Right lobe of liver (tissue), 6 donors: ENCODE results near the gene POT1. TPM values are rescaled to one million over a fixed set of nuclear protein-coding genes. Genes with fewer than 3 reads are reported as not detected.

Experiments used
- ATAC-seq, 4 donors: fragments of 200-7000 bp; cut with Tn5 transposase; one replicate each; pipeline ENCODE4 v1.9.1; 2020; ENCODE audit warnings: mild to moderate bottlenecking in 4 of 4, moderate library complexity in 4 of 4
- DNase-seq, 3 donors: peaks; one replicate each; pipeline ENCODE4 v3.0.0-alpha.2; 2020
- H3K27ac ChIP-seq, 3 donors: fragments of 200-600 bp; one replicate each; pipeline ENCODE4 v1.8.0; 2022
- H3K27me3 ChIP-seq, 2 donors: fragments of 200-600 bp; one replicate each; pipeline ENCODE4 v1.8.0; 2022
- H3K36me3 ChIP-seq, 4 donors: fragments of 200-600 bp; sonication (generic) in 1 of 4; one replicate each; pipeline versions ENCODE4 v1.5.1 to v1.8.0; 2017 to 2022; ENCODE audit warnings: control low read depth in 1 of 4
- H3K4me1 ChIP-seq, 4 donors: fragments of 200-600 bp; sonication (generic) in 1 of 4; one replicate each; pipeline versions ENCODE4 v1.5.1 to v1.8.0; 2017 to 2022; ENCODE audit warnings: control low read depth in 1 of 4
- H3K4me3 ChIP-seq, 3 donors: fragments of 200-600 bp; one replicate each; pipeline ENCODE4 v1.8.0; 2022
- H3K9me3 ChIP-seq, 4 donors: fragments of 200-600 bp; sonication (generic) in 1 of 4; one replicate each; pipeline versions ENCODE4 v1.5.1 to v1.8.0; 2017 to 2022; ENCODE audit warnings: control low read depth in 1 of 4
- POLR2A ChIP-seq: fragments of 450-650 bp; IDR thresholded peaks from one replicate; pipeline ENCODE4 v1.6.1; 2017; ENCODE audit warnings: antibody characterized with exemption, mild to moderate bottlenecking
- WGBS: methylation state at CpG from one replicate; pipeline ENCODE4 v1.1.6; 2018; ENCODE audit warnings: low coverage, low lambda C conversion rate; ENCODE audit not compliant: insufficient coverage; ENCODE audit errors: missing lambda C conversion rate; 5-methylcytosine and 5-hydroxymethylcytosine counted together
- intact Hi-C, 2 donors: fragments of 100-400 bp; cut with DNase I; formaldehyde crosslinking; loops; one replicate each; pipeline versions ENCODE4 v1.11.2 to v1.14.1; 2022
- total RNA-seq, 6 experiments: library from RNA; depleted of rRNA in 2 of 6; stranded (reverse); fragments of >200 nt in 2 of 6; fragmentation: NEBNext Ultra II Directional in 3 of 6; extraction: Animal tissue kit (Norgen Biotek cat#: 25700) in 3 of 6; gene quantifications; one replicate each; pipeline versions ENCODE4 v1.1.0 to v1.2.4, GENCODE V29; 2016 to 2023
- TF ChIP-seq, protein P1 (sequence below), 4 donors: fragments of 200-600 bp in 3 of 4; fragments of 450-650 bp in 1 of 4; IDR thresholded peaks; one replicate each; pipeline versions ENCODE4 v1.5.1 to v1.8.0; 2016 to 2022; ENCODE audit warnings: antibody characterized with exemption in 4 of 4, mild to moderate bottlenecking in 2 of 4
- donor health status: DM: no; HTN: yes; CAD: no.
- donor health status: DM: no; HTN: no; CAD: no.
- donor health status: DM: no; HTN: no; CAD: no.
- donor health status: DM: no; HTN: yes; CAD: no.
- donor health status: DM: no; HTN: yes; CAD: no.

The POT1 gene
- total RNA-seq, 6 experiments from 2014 or later = 7.8 to 12.4 (median 10.0) TPM

DNA sequence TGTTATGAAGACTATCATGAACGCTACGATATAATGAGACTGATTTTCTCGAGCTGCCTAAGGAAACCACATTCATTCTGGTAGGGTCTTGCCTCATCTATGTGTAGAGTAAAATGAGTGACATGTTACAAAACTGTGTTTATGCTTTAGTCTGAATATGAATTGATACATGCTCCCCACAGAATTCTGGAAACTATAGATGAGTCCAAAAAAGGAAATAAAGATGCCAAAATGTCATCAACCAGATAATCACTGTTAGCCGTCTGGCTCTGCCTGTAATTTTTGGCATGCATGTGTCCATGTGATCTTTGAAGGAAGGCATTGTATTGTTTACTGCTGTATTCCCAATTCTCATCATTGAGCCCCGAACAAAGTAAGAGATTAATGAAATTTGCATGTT, 121.4 kb downstream of the POT1 start:
- Histone ChIP-seq H3K36me3 (no peaks in the 10 kb centered on the region), H3K4me3 (no peak overlapping the region), H3K4me1 (no peaks in the 10 kb centered on the region), H3K27ac (no peak overlapping the region), H3K27me3 (no peaks in the 10 kb centered on the region), H3K9me3 (no peaks in the 10 kb centered on the region)
- ATAC-seq (no peak), DNase-seq (no peak)
- no peak for TF ChIP-seq POLR2A
- TF ChIP-seq, protein P1, sequence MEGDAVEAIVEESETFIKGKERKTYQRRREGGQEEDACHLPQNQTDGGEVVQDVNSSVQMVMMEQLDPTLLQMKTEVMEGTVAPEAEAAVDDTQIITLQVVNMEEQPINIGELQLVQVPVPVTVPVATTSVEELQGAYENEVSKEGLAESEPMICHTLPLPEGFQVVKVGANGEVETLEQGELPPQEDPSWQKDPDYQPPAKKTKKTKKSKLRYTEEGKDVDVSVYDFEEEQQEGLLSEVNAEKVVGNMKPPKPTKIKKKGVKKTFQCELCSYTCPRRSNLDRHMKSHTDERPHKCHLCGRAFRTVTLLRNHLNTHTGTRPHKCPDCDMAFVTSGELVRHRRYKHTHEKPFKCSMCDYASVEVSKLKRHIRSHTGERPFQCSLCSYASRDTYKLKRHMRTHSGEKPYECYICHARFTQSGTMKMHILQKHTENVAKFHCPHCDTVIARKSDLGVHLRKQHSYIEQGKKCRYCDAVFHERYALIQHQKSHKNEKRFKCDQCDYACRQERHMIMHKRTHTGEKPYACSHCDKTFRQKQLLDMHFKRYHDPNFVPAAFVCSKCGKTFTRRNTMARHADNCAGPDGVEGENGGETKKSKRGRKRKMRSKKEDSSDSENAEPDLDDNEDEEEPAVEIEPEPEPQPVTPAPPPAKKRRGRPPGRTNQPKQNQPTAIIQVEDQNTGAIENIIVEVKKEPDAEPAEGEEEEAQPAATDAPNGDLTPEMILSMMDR (IDR thresholded peaks at IDR 0.05) = no peak
- WGBS = 67% methylated on average over 5 of the region's 5 CpGs
- intact Hi-C loops = no loop called here

GRCh38 chr7:124801330-124801895, 128.2 kb downstream of the POT1 start:
- no peak for TF ChIP-seq POLR2A
- TF ChIP-seq, protein P1 (IDR thresholded peaks at IDR 0.05) = no peak
- DNase-seq = no peak
- Histone ChIP-seq H3K4me3 (no peak overlapping the region), H3K9me3 (no peaks in the 10 kb centered on the region), H3K36me3 (no peaks in the 10 kb centered on the region), H3K4me1 (no peaks in the 10 kb centered on the region), H3K27ac (no peak overlapping the region), H3K27me3 (no peaks in the 10 kb centered on the region)
- no peak for ATAC-seq
- intact Hi-C loops = no loop called here
- WGBS = 80% methylated on average over 1 of the region's 1 CpG

- ATAC-seq = no peak
- no peaks in the 10 kb centered on the region for H3K4me1 ChIP-seq
- intact Hi-C loops = no loop called here
- DNase-seq = no peak
- H3K4me3 ChIP-seq = no peak overlapping the region
- no peak for TF ChIP-seq POLR2A
- no peaks in the 10 kb centered on the region for H3K9me3 ChIP-seq
- no peaks in the 10 kb centered on the region for H3K27me3 ChIP-seq
- H3K27ac ChIP-seq = no peak overlapping the region
- H3K36me3 ChIP-seq = no peaks in the 10 kb centered on the region
- WGBS = 38% methylated on average over 2 of the region's 2 CpGs
Observed at GRCh38 chr7:124800386-124800785, 129.2 kb downstream of the POT1 start.

DNA sequence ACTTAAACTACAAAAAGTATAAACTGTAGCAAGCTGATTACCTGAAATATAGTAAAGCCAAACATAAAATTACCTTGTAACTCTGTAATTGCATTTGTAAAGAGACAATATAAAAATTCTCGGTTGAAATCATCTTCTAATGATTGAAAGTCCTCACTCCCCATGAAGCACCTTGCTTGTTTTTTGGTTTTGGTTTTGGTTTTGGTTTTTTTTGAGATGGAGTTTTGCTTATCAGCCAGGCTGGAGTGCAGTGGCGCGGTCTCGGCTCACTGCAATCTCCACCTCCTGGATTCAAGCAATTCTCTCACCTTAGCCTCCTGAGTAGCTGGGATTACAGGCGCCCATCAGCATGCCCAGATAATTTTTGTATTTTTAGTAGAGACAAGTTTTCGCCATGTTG, 130.2 kb downstream of the POT1 start:
- TF ChIP-seq, protein P1 (IDR thresholded peaks at IDR 0.05) = no peak
- Histone ChIP-seq H3K36me3 (no peaks in the 10 kb centered on the region), H3K27me3 (no peaks in the 10 kb centered on the region), H3K9me3 (no peaks in the 10 kb centered on the region), H3K4me1 (no peaks in the 10 kb centered on the region), H3K4me3 (no peak overlapping the region), H3K27ac (no peak overlapping the region)
- WGBS = 91% methylated on average over 6 of the region's 6 CpGs
- ATAC-seq = no peak
- no peak for DNase-seq
- intact Hi-C loops = no loop called here

DNA sequence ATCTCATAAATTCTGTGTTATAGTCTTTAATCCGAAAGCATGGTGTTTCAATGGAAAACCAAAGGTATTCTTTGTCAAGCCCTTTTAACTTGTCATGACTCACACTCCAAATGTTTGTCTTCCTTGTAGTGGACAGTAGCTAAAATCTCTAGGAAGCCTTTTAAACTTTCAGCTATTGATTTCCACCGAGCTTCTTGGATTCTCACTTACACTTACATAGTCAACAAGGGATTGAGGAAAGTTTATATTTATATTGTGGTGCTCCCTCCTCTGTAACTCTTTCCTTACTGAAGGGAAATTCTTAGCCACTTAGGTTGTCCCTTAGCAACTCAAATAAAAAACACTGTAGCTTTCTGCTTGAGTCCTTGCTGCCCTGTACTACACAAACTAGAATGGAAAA, 132.9 kb downstream of the POT1 start:
- TF ChIP-seq, protein P1 (IDR thresholded peaks at IDR 0.05) = no peak
- TF ChIP-seq POLR2A = no peak
- Histone ChIP-seq H3K4me3 (no peak overlapping the region), H3K36me3 (no peaks in the 10 kb centered on the region), H3K27ac (no peak overlapping the region), H3K9me3 (no peaks in the 10 kb centered on the region), H3K4me1 (no peaks in the 10 kb centered on the region), H3K27me3 (no peaks in the 10 kb centered on the region)
- intact Hi-C loops = no loop called here
- DNase-seq (no peak), ATAC-seq (no peak)
- 27% methylated on average over 2 of the region's 2 CpGs for WGBS
